ENCODE measurements around the gene KLHL33.

KLHL33 gene

DNA sequence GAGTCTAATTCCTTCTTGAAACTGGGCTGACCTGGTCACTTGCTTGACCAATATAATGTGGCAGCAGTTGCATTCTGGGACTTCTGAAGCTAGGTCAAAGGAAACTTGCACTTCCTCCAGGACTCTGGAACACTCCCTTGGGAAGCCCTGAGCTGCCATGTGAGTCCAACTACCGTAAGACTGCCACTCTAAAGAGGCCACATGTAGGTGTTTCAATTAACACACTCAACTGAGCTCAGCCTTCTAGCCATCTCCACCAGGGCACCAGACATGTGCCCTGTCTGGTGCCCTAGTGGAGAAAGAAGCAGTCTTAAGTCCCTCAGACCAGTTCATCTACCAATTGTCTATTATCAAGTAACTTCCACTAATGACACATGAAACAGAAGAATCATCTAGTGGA lies 16.5 kb downstream of the KLHL33 start:
- Histone ChIP-seq H3K4me2 (ENCODE audit: low read depth, low read length) (no peak overlapping the region), H3K9me3 (replicated peaks; ENCODE audit: insufficient read depth, low read length) (no peaks in the 10 kb centered on the region), H2AFZ (ENCODE audit: low read length) (no peak overlapping the region), H3K9ac (ENCODE audit: low read length) (no peak overlapping the region), H3K27ac (ENCODE audit: low read length) (no peak overlapping the region), H3K27me3 (replicated peaks; ENCODE audit: insufficient read depth, low read length) (no peaks in the 10 kb centered on the region), H3F3A (ENCODE audit: insufficient read depth, low read length) (no peaks in the 10 kb centered on the region), H3K9me2 (replicated peaks; ENCODE audit: insufficient read depth, low read length) (no peaks in the 10 kb centered on the region), H3K79me2 (ENCODE audit: low read length) (no peaks in the 10 kb centered on the region), H3K4me1 (ENCODE audit: low read length) (no peaks in the 10 kb centered on the region; the same call in 1 of the 2 replicates), H3K4me3 (ENCODE audit: low read length) (no peak overlapping the region), H4K20me1 (ENCODE audit: insufficient read depth, low read length) (no peaks in the 10 kb centered on the region), H3K36me3 (replicated peaks; ENCODE audit: insufficient read depth, low read length) (no peaks in the 10 kb centered on the region)
- DNase-seq: no peak
- no peak for TF ChIP-seq EZH2phosphoT487 (IDR thresholded peaks at IDR 0.05; ENCODE audit: low read length)
- no peak for TF ChIP-seq EZH2 (optimal IDR thresholded peaks at IDR 0.05; ENCODE audit: low read depth, low read length)
- no peak for TF ChIP-seq CTCF (IDR thresholded peaks at IDR 0.05; ENCODE audit: low read length)

DNA sequence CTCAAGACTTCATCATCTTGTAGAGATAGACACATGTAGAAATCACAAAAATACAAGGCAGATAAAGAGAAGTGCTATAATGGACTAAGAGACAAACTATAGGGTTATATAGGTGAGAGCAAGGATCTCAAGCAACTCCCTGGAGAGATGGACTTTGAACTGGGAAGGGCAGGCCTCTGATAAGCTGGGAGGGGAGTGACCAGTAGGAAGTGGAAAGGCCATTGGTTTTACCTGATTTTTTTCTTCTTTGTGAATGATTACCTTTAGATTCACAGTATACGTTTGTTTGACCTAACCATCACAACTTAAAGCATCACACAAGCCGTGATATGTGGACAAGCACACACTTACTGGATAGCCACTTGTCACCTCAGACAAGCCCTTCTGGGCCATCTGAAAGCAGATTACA lies 17.5 kb downstream of the KLHL33 start:
- Histone ChIP-seq H3K27ac (ENCODE audit: low read length) (no peak overlapping the region), H4K20me1 (ENCODE audit: insufficient read depth, low read length) (no peaks in the 10 kb centered on the region), H3K4me2 (ENCODE audit: low read depth, low read length) (no peak overlapping the region), H3K36me3 (replicated peaks; ENCODE audit: insufficient read depth, low read length) (no peaks in the 10 kb centered on the region), H3K79me2 (ENCODE audit: low read length) (no peaks in the 10 kb centered on the region), H3K4me3 (ENCODE audit: low read length) (no peak overlapping the region), H3K27me3 (replicated peaks; ENCODE audit: insufficient read depth, low read length) (no peaks in the 10 kb centered on the region), H3K4me1 (ENCODE audit: low read length) (no peaks in the 10 kb centered on the region; the same call in 1 of the 2 replicates), H3F3A (ENCODE audit: insufficient read depth, low read length) (no peaks in the 10 kb centered on the region; the same call in 1 of the 2 replicates), H2AFZ (ENCODE audit: low read length) (no peak overlapping the region), H3K9ac (ENCODE audit: low read length) (no peak overlapping the region), H3K9me2 (replicated peaks; ENCODE audit: insufficient read depth, low read length) (no peaks in the 10 kb centered on the region), H3K9me3 (replicated peaks; ENCODE audit: insufficient read depth, low read length) (no peaks in the 10 kb centered on the region)
- TF ChIP-seq CTCF (IDR thresholded peaks at IDR 0.05; ENCODE audit: low read length) (no peak), EZH2phosphoT487 (IDR thresholded peaks at IDR 0.05; ENCODE audit: low read length) (no peak), EZH2 (optimal IDR thresholded peaks at IDR 0.05; ENCODE audit: low read depth, low read length) (no peak)
- DNase-seq: no peak

GRCh38 chr14:20417250-20418186 lies 18.4 kb downstream of the KLHL33 start:
- H3K27me3 ChIP-seq (replicated peaks; ENCODE audit: insufficient read depth, low read length): no peaks in the 10 kb centered on the region
- no peak overlapping the region for H3K4me3 ChIP-seq (ENCODE audit: low read length)
- H3K27ac ChIP-seq (ENCODE audit: low read length): no peak overlapping the region
- no peak overlapping the region for H3K4me2 ChIP-seq (ENCODE audit: low read depth, low read length)
- H3K9me2 ChIP-seq (replicated peaks; ENCODE audit: insufficient read depth, low read length): no peaks in the 10 kb centered on the region
- no peaks in the 10 kb centered on the region for H4K20me1 ChIP-seq (ENCODE audit: insufficient read depth, low read length)
- H3K9me3 ChIP-seq (replicated peaks; ENCODE audit: insufficient read depth, low read length): no peaks in the 10 kb centered on the region
- TF ChIP-seq EZH2 (optimal IDR thresholded peaks at IDR 0.05; ENCODE audit: low read depth, low read length) (no peak), CTCF (IDR thresholded peaks at IDR 0.05; ENCODE audit: low read length) (no peak), EZH2phosphoT487 (IDR thresholded peaks at IDR 0.05; ENCODE audit: low read length) (no peak)
- no peak for DNase-seq
- H3K36me3 ChIP-seq (replicated peaks; ENCODE audit: insufficient read depth, low read length): no peaks in the 10 kb centered on the region
- H3F3A ChIP-seq (ENCODE audit: insufficient read depth, low read length): no peaks in the 10 kb centered on the region; the same call in 1 of the 2 replicates
- H3K79me2 ChIP-seq (ENCODE audit: low read length): no peaks in the 10 kb centered on the region
- no peak overlapping the region for H2AFZ ChIP-seq (ENCODE audit: low read length)
- no peaks in the 10 kb centered on the region; the same call in 1 of the 2 replicates for H3K4me1 ChIP-seq (ENCODE audit: low read length)
- H3K9ac ChIP-seq (ENCODE audit: low read length): no peak overlapping the region

All from MM.1S (cell line).